Fibroblast of pulmonary artery (primary cell): ENCODE measurements around the gene PXK.

Source experiments
- DNase-seq: peaks from one replicate; pipeline ENCODE4 v3.0.0-alpha.2; 2010; ENCODE audit warnings: low read depth
- H3K4me3 ChIP-seq: replicated peaks from 2 replicates; pipeline ENCODE4 v1.5.1; 2011; ENCODE audit warnings: low read depth, mild to moderate bottlenecking, control low read depth, low read length, moderate library complexity
- CTCF ChIP-seq: IDR thresholded peaks from 2 replicates; pipeline ENCODE4 v1.5.1; 2011; ENCODE audit warnings: mild to moderate bottlenecking, control low read depth, low read length, inconsistent platforms; ENCODE audit errors: missing control alignments

The PXK gene

GRCh38 chr3:58463181-58463941 lies 130.7 kb downstream of the PXK start:
- peak; percentile 85 for TF ChIP-seq CTCF
- peak; percentile 76 for DNase-seq
- peak overlapping the region; percentile 5 for H3K4me3 ChIP-seq

GRCh38 chr3:58463942-58464271 lies 131.2 kb downstream of the PXK start:
- DNase-seq = no peak
- no peak for TF ChIP-seq CTCF
- H3K4me3 ChIP-seq = no peak overlapping the region

- H3K4me3 ChIP-seq = no peak overlapping the region
- TF ChIP-seq CTCF = no peak
- no peak for DNase-seq
Measured at GRCh38 chr3:58464866-58465265, 132.2 kb downstream of the PXK start.

GRCh38 chr3:58466899-58467563 lies 134.3 kb downstream of the PXK start:
- no peak for DNase-seq
- no peak for TF ChIP-seq CTCF
- no peak overlapping the region for H3K4me3 ChIP-seq

- no peak for TF ChIP-seq CTCF
- H3K4me3 ChIP-seq = no peak overlapping the region
- no peak for DNase-seq
Measured at GRCh38 chr3:58469096-58469495, 136.4 kb downstream of the PXK start.

- TF ChIP-seq CTCF = no peak
- no peak for DNase-seq
Measured at GRCh38 chr3:58470363-58471024, 137.8 kb downstream of the PXK start.

More at GRCh38 chr3:58470363-58471024, 137.8 kb downstream of the PXK start:
- no peak overlapping the region for H3K4me3 ChIP-seq
